WTC11 (cell line): ENCODE data around the gene TNNI2. TPM values are rescaled to one million over a fixed set of nuclear protein-coding genes. Genes with fewer than 3 reads are reported as not detected.

ENCODE experiments used
- ATAC-seq: fragments of 200-7000 bp; cut with Tn5 transposase; 2 replicates; pipeline ENCODE4 v1.10.0; 2021; ENCODE audit warnings: mild to moderate bottlenecking, moderate library complexity
- CTCF ChIA-PET: fragments of 300-600 bp; sonication (Branson Sonifier 250); formaldehyde crosslinking; loops from one replicate; lab custom pipeline; 2021; ENCODE audit warnings: antibody characterized with exemption; lab: Charles Lee
- POLR2A ChIA-PET: fragments of 350-600 bp; sonication (Branson Sonifier 250); formaldehyde crosslinking; loops from one replicate; lab custom pipeline; 2021; ENCODE audit warnings: antibody characterized with exemption; lab: Charles Lee
- DNase-seq: peaks from one replicate; pipeline ENCODE4 v3.0.0; 2021; ENCODE audit warnings: low spot score
- H3K27ac Mint-ChIP-seq: 2 replicates; pipeline ENCODE4 v1.8.0; 2021; ENCODE audit warnings: mixed read lengths
- H3K27me3 Mint-ChIP-seq: 2 replicates; pipeline ENCODE4 v1.8.0; 2021; ENCODE audit warnings: low read depth, mild to moderate bottlenecking, moderate library complexity, mixed read lengths
- H3K36me3 Mint-ChIP-seq: 2 replicates; pipeline ENCODE4 v1.8.0; 2021; ENCODE audit warnings: mixed read lengths
- H3K4me1 Mint-ChIP-seq: 2 replicates; pipeline ENCODE4 v1.8.0; 2022; ENCODE audit warnings: mixed read lengths
- H3K4me3 Mint-ChIP-seq: 2 replicates; pipeline ENCODE4 v1.8.0; 2021; ENCODE audit warnings: mild to moderate bottlenecking, moderate library complexity, mixed read lengths
- H3K9me3 Mint-ChIP-seq: 2 replicates; pipeline ENCODE4 v1.8.0; 2021; ENCODE audit warnings: mixed read lengths
- AFF4 ChIP-seq: sonication (generic); formaldehyde crosslinking; IDR thresholded peaks from 2 replicates; pipeline ENCODE4 v1.8.1; 2023; ENCODE audit warnings: mild to moderate bottlenecking, missing genetic modification reagents, borderline replicate concordance
- ATF1 ChIP-seq: sonication (generic); formaldehyde crosslinking; IDR thresholded peaks from 2 replicates; pipeline ENCODE4 v1.8.1; 2023; ENCODE audit warnings: mild to moderate bottlenecking, moderate library complexity, missing genetic modification reagents
- CDX4 ChIP-seq: fragments of 250-450 bp; sonication (Bioruptor Pico); IDR thresholded peaks from 2 replicates; pipeline ENCODE4 v1.9.0; 2021; ENCODE audit warnings: moderate library complexity, mild to moderate bottlenecking, inconsistent platforms, borderline replicate concordance
- E2F5 ChIP-seq: sonication (generic); formaldehyde crosslinking; IDR thresholded peaks from 2 replicates; pipeline ENCODE4 v1.8.1; 2022; ENCODE audit warnings: mild to moderate bottlenecking, moderate library complexity, missing genetic modification reagents
- ETV6 ChIP-seq: sonication (generic); formaldehyde crosslinking; IDR thresholded peaks from 2 replicates; pipeline ENCODE4 v1.8.1; 2022; ENCODE audit warnings: mild to moderate bottlenecking, missing genetic modification reagents
- FOXJ3 ChIP-seq: sonication (generic); formaldehyde crosslinking; IDR thresholded peaks from 2 replicates; pipeline ENCODE4 v1.9.0; 2021; ENCODE audit warnings: missing genetic modification reagents, mild to moderate bottlenecking, borderline replicate concordance
- FOXP1 ChIP-seq: sonication (generic); formaldehyde crosslinking; IDR thresholded peaks from 2 replicates; pipeline ENCODE4 v1.8.0; 2022; ENCODE audit warnings: missing genetic modification reagents, mild to moderate bottlenecking, moderate library complexity, borderline replicate concordance
- GTF2I ChIP-seq: fragments of 250-450 bp; sonication (Bioruptor Pico); conservative IDR thresholded peaks from 2 replicates; pipeline ENCODE4 v1.4.0; 2021; ENCODE audit warnings: mild to moderate bottlenecking
- JAZF1 ChIP-seq: fragments of 250-450 bp; sonication (Bioruptor Pico); IDR thresholded peaks from 2 replicates; pipeline ENCODE4 v1.9.0; 2021; ENCODE audit warnings: moderate library complexity, mild to moderate bottlenecking, inconsistent platforms
- NFE2L1 ChIP-seq: sonication (generic); formaldehyde crosslinking; IDR thresholded peaks from 2 replicates; pipeline ENCODE4 v1.8.1; 2023; ENCODE audit warnings: missing genetic modification reagents
- NR1H2 ChIP-seq: sonication (generic); formaldehyde crosslinking; IDR thresholded peaks from 2 replicates; pipeline ENCODE4 v1.9.0; 2021; ENCODE audit warnings: mild to moderate bottlenecking, moderate library complexity, missing genetic modification reagents
- SMAD3 ChIP-seq: sonication (generic); formaldehyde crosslinking; IDR thresholded peaks from 2 replicates; pipeline ENCODE4 v1.8.0; 2022; ENCODE audit warnings: missing genetic modification reagents, mild to moderate bottlenecking, borderline replicate concordance
- SOX15 ChIP-seq: fragments of 250-450 bp; sonication (Bioruptor Pico); IDR thresholded peaks from 2 replicates; pipeline ENCODE4 v1.9.0; 2021; ENCODE audit warnings: mild to moderate bottlenecking
- TEAD1 ChIP-seq: sonication (generic); formaldehyde crosslinking; IDR thresholded peaks from 2 replicates; pipeline ENCODE4 v1.8.0; 2022; ENCODE audit warnings: mild to moderate bottlenecking, missing genetic modification reagents
- total RNA-seq: library from RNA; stranded (reverse); gene quantifications from 3 replicates; pipeline ENCODE4 v1.2.3, GENCODE V29; 2021
- TF ChIP-seq, protein P1 (sequence below): sonication (generic); formaldehyde crosslinking; IDR thresholded peaks from 2 replicates; pipeline ENCODE4 v1.8.0; 2023; ENCODE audit warnings: missing genetic modification reagents, mild to moderate bottlenecking, borderline replicate concordance
- TF ChIP-seq, protein P2 (sequence below): sonication (generic); formaldehyde crosslinking; IDR thresholded peaks from 2 replicates; pipeline ENCODE4 v1.8.1; 2022; ENCODE audit warnings: mild to moderate bottlenecking, missing genetic modification reagents, moderate library complexity, borderline replicate concordance
- TF ChIP-seq, protein P3 (sequence below): sonication (generic); formaldehyde crosslinking; IDR thresholded peaks from 2 replicates; pipeline ENCODE4 v1.8.1; 2022; ENCODE audit warnings: low read depth, missing genetic modification reagents, borderline replicate concordance

Gene TNNI2
- total RNA-seq, 1 experiment from 2014 or later: not detected

DNA sequence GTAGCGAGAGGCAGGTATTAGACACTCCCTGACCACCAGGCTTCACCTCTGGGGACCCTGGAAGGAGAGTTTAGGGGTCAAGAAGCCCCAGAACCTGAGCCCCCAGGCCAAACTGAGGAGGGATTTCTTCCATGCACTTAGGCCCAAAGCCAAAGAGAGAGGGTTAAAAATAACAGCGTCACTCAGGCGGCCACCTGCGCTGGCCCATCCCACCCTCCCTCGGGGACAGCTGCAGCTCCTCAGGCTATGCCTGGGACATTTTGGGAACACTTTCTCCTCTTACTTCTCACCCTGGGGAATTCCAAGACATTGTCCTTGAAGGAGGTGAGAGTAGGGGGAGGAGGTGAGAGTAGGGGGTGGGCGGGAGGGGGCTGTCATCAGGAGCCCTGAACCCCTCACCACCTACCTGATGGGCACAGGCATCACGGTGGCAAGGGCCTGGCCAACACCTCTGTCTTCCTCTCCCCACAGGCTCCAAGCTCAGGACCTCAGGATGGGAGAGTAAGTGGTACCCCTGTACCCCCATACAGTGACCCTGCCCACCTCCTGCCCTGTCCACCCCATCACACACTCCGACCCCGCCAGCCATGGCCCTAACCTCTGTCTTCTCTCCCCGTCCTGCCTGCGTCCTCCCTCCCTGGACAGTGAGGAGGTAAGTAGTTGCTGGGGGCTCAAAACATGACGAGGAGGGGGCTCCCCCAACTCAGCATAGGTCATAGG lies 583 bp downstream of the TNNI2 start:
- H3K4me1 Mint-ChIP-seq: no peaks in the 10 kb centered on the region
- DNase-seq (no peak), ATAC-seq (no peak)
- H3K9me3 Mint-ChIP-seq: no peaks in the 10 kb centered on the region
- H3K4me3 Mint-ChIP-seq: no peak overlapping the region
- H3K27ac Mint-ChIP-seq: no peak overlapping the region
- no peaks in the 10 kb centered on the region for H3K36me3 Mint-ChIP-seq
- H3K27me3 Mint-ChIP-seq: no peaks in the 10 kb centered on the region
- TF ChIP-seq FOXJ3 (no peak), JAZF1 (no peak), SOX15 (no peak), NR1H2 (no peak), ETV6 (no peak), TEAD1 (CRISPR knock-in tag) (no peak), NFE2L1 (CRISPR knock-in tag) (no peak), ATF1 (CRISPR knock-in tag) (no peak), E2F5 (CRISPR knock-in tag) (no peak), FOXP1 (CRISPR knock-in tag) (no peak), SMAD3 (CRISPR knock-in tag) (no peak), CDX4 (CRISPR knock-in tag) (no peak)
- TF ChIP-seq, protein P1, sequence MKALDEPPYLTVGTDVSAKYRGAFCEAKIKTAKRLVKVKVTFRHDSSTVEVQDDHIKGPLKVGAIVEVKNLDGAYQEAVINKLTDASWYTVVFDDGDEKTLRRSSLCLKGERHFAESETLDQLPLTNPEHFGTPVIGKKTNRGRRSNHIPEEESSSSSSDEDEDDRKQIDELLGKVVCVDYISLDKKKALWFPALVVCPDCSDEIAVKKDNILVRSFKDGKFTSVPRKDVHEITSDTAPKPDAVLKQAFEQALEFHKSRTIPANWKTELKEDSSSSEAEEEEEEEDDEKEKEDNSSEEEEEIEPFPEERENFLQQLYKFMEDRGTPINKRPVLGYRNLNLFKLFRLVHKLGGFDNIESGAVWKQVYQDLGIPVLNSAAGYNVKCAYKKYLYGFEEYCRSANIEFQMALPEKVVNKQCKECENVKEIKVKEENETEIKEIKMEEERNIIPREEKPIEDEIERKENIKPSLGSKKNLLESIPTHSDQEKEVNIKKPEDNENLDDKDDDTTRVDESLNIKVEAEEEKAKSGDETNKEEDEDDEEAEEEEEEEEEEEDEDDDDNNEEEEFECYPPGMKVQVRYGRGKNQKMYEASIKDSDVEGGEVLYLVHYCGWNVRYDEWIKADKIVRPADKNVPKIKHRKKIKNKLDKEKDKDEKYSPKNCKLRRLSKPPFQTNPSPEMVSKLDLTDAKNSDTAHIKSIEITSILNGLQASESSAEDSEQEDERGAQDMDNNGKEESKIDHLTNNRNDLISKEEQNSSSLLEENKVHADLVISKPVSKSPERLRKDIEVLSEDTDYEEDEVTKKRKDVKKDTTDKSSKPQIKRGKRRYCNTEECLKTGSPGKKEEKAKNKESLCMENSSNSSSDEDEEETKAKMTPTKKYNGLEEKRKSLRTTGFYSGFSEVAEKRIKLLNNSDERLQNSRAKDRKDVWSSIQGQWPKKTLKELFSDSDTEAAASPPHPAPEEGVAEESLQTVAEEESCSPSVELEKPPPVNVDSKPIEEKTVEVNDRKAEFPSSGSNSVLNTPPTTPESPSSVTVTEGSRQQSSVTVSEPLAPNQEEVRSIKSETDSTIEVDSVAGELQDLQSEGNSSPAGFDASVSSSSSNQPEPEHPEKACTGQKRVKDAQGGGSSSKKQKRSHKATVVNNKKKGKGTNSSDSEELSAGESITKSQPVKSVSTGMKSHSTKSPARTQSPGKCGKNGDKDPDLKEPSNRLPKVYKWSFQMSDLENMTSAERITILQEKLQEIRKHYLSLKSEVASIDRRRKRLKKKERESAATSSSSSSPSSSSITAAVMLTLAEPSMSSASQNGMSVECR: no peak
- TF ChIP-seq, protein P2, sequence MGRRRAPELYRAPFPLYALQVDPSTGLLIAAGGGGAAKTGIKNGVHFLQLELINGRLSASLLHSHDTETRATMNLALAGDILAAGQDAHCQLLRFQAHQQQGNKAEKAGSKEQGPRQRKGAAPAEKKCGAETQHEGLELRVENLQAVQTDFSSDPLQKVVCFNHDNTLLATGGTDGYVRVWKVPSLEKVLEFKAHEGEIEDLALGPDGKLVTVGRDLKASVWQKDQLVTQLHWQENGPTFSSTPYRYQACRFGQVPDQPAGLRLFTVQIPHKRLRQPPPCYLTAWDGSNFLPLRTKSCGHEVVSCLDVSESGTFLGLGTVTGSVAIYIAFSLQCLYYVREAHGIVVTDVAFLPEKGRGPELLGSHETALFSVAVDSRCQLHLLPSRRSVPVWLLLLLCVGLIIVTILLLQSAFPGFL: no peak
- ChIA-PET POLR2A (no interaction called here), CTCF (interaction anchor here (0.8 to 1.5 kb wide), 4 partner anchors 37 to 312 kb away, joined by 3 to 16 read pairs (median 8); no protein-coding TSS in a partner anchor)

DNA sequence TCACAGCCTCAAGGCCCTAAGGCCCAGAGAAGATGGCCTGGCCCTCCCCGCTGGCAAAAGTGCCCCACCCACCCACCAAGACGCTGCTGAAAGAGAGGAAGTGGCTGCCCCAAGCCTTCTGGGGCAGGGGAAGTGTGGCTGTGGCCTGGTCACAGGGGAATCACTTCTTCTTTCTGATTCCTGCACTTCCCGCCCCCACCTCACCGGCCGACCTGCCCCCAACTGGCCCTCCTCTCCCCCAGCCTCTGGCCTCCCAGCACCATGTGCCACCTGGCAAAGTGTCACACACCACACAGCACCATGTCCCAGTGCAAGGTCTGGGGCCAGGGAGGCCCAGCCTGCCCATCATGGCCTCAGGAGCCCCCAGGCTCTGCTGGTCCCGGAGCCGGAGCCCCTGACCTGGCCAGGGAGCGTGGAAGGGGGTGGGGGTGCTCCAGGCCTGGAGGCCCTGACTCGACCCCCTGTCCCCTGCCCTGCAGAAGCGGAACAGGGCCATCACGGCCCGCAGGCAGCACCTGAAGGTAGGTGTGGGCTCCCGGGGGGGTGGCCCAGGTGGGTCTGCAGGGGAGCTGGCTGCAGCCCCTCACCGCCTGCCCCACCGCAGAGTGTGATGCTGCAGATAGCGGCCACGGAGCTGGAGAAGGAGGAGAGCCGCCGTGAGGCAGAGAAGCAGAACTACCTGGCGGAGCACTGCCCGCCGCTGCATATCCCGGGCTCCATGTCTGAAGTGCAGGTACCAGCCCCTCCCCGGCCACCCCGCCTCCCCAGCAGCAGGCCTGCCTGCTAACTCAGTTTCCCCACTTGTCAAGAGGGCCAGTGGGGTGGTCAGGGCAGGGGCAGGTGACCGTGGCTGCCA lies 1.4 kb downstream of the TNNI2 start:
- no peak for ATAC-seq
- ChIA-PET POLR2A (no interaction called here), CTCF (interaction anchor here (0.6 to 2.2 kb wide), 11 partner anchors 7 to 387 kb away, joined by 3 to 9 read pairs (median 4); no protein-coding TSS in a partner anchor)
- H3K9me3 Mint-ChIP-seq: no peaks in the 10 kb centered on the region
- H3K4me3 Mint-ChIP-seq: no peak overlapping the region
- no peaks in the 10 kb centered on the region for H3K36me3 Mint-ChIP-seq
- TF ChIP-seq, protein P3, sequence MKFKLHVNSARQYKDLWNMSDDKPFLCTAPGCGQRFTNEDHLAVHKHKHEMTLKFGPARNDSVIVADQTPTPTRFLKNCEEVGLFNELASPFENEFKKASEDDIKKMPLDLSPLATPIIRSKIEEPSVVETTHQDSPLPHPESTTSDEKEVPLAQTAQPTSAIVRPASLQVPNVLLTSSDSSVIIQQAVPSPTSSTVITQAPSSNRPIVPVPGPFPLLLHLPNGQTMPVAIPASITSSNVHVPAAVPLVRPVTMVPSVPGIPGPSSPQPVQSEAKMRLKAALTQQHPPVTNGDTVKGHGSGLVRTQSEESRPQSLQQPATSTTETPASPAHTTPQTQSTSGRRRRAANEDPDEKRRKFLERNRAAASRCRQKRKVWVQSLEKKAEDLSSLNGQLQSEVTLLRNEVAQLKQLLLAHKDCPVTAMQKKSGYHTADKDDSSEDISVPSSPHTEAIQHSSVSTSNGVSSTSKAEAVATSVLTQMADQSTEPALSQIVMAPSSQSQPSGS (CRISPR knock-in tag): no peak
- TF ChIP-seq AFF4 (no peak), GTF2I (no peak)
- H3K4me1 Mint-ChIP-seq: no peaks in the 10 kb centered on the region
- H3K27me3 Mint-ChIP-seq: no peaks in the 10 kb centered on the region
- DNase-seq: no peak
- H3K27ac Mint-ChIP-seq: no peak overlapping the region
